Measurements from ENCODE around the gene KRTAP12-4.
"Not testable (repeated sequence)": the region's sequence is repeated elsewhere in the genome, so short reads cannot be mapped to it uniquely, and the experiment has no call there.

The KRTAP12-4 gene, protein sequence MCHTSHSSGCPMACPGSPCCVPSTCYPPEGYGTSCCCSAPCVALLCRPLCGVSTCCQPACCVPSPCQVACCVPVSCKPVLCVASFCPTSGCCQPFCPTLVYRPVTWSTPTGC

DNA sequence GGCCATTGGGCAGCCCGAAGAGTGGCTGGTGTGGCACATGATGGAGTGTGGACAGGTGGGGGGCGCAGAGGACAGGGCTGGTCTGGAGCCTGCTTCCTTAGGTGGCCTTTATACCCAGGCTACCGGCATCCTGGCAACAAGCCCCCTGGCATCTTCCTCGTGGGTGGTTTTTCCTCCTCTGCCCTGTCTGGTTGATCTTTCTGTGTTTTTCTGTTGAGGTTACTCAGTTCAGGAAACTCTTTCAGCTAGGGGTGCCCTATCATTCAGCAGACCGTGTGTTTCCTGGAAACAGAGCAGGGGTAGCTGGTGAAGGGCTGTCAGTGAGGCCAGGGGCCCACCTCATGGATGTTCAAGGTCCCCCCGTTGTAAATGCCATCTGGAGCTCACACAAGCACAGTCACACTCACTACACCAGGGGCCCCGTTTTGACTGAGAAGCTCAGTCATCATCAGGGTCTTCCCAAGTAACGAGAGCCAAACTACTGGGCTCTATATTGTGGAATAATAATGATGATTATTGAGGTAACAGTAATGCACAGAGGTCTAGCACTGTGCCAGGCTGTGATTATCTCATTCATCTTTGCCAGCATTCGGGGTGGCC is at the start of gene KRTAP12-4:
Gene KRTAP12-4, minus strand, starts transcription at position 84 of the 600 bp plus-strand sequence. Its CDS starts 45 bp downstream, at position 39.
- no peak for DNase-seq (ENCODE audit: low read depth)

- DNase-seq (ENCODE audit: low read depth) = no peak
These were observed 49.5 kb upstream of the KRTAP12-4 start for GRCh38 chr21:44703731-44704635.

GRCh38 chr21:44702973-44703730 is 48.7 kb upstream of the KRTAP12-4 start:
- DNase-seq (ENCODE audit: low read depth) = no peak

- no peak for DNase-seq (ENCODE audit: low read depth)
These were observed 47.9 kb upstream of the KRTAP12-4 start for GRCh38 chr21:44702111-44702972.

DNA sequence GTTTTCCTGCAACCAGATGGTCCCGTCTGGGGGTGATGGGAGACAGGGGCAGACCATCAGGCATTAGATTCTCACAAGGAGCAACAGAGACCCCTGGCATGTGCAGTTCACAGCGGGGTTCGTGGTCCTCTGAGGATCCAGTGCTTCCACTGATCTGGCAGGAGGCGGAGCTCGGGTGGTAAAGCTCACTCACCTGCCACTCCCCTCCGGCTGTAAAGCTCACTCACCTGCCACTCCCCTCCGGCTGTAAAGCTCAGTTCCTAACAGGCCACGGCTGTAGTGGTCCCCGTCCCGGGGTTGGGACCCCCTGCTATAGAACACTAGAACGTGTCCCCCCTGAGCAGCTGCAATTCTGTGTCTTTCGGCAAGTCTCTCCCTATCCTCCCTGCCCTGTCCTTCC is 47.1 kb upstream of the KRTAP12-4 start:
- DNase-seq (ENCODE audit: low read depth) = no peak

DNA sequence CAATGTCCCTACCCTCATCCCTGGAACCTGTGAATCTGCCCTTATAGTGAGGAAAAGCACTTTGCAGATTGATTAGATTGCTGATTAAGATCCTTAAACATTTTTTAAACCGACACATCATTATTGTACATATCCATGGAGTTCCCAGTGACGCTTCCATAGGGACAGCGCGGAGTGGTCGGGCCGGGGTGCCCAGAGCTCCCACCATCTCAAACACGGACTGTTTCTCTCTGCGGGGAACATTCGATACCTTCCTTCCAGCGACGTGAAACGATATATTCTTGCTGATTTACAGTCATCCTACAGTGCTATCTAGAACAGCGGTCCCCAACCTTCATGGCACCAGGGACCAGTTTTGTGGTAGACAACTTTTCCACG is 46.6 kb upstream of the KRTAP12-4 start:
- DNase-seq (ENCODE audit: low read depth) = no peak

DNA sequence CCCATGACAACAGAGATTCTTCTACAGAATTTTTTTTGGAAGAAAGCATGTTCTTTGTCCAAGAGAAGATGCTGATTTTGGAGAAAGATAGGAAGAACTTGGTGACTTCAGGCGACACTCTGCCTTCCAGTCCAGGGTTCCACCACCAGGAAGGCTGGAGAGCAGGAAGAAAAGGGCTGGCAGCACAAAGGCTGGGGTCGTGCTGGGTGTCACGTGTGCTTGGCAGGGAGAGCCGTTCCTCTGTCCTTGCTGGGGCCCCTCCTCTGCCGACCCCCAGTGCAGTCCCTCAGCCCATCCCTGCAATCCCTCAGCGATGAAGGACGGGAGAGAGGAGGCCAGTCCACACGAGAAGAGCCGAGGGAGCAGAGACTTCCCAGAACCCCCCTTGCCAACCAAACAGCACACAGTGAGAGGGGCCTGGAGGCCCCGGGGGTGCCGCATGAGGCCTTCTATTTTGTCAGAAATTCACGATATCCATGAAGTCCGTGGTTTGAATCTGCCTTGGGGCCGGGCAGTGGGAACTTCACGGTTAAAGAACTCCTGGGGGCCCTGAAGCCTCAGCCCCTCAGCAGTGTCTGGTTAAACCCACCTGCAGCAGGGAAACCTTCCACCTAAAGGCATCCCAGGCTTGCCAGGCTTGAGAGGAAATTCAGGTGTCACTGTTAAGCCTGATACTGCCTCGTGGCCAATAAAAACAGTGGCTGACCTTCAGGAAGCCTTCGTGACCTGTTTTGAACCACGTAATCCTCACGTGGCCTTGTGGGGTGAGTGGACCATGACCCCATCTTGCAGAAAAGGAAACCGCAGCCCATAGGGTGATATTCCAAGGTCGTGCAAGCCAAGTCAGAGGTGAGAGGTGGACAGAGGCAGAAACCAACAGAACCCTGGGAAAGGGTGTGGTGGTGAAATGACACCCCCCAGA is 45.9 kb upstream of the KRTAP12-4 start:
- no peak for DNase-seq (ENCODE audit: low read depth)

- DNase-seq (ENCODE audit: low read depth) = no peak
These were observed 45.1 kb upstream of the KRTAP12-4 start for GRCh38 chr21:44699502-44700001.

- DNase-seq (ENCODE audit: low read depth) = no peak
These were observed 43.6 kb upstream of the KRTAP12-4 start for GRCh38 chr21:44697811-44698734.

- not testable (repeated sequence) for DNase-seq (ENCODE audit: low read depth)
These were observed 42.8 kb upstream of the KRTAP12-4 start, which contains the start of gene KRTAP10-12 for GRCh38 chr21:44697172-44697810. KRTAP10-12 (plus strand) TSS chr21:44697172; CDS start chr21:44697202, 30 bp downstream.

DNA sequence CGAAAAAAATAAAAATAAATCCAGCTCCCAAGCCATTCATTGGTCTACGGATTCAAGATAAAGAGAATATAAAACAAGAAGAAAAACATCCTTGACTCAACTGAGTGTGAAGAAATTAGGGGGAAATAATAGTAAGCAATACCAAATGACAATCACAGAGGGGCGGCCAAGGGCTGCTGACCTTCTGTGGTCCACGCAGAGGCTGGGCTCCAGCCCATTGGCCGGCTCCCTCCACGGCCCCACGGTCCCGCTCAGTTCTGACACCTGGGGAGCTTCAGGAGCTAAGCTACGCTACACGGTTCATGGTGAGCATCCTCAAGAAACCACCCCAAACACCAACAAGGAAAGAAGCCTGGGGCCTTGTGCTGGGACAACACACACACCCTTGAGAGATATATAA is 42.1 kb upstream of the KRTAP12-4 start:
- no peak for DNase-seq (ENCODE audit: low read depth)

DNA sequence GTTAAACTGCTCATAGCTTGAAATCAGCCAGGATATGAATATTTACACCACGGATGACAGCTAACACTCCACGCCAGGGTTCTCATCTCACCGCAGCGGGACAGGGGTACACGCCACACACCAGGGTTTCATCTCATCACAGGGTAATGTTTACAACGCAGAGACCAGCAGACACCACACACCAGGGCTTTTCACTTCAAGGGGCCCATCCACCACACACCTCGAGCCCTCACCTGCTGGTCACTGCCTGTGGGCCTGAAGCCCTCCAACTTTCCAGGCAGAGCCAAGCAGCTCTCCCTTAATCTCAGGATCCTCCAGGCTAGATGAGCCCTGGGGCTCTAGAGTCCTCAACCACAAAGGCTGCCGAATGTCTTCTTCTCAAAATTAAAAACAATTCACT is 41.2 kb upstream of the KRTAP12-4 start:
- DNase-seq (ENCODE audit: low read depth) = no peak

DNA sequence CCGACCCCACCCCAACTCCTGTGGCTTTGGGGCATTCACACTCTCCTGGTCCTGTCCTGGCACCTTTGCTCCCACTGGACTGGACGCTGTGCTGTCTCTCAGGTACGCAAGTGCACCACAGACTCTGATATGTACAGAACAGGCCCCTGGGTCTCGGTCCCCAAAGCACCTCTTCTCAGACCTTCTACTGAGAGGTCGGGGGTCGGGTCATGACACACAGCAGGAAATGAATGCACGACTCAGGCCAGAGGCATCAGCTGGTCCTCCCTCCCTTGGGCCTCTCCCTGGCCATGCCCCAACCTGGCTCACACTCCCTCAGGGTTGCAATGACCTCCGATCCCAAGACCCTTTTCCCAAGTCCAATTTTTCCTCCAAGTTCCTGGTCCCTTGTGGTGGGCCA is 40.7 kb upstream of the KRTAP12-4 start:
- no peak for DNase-seq (ENCODE audit: low read depth)

- no peak for DNase-seq (ENCODE audit: low read depth)
These were observed 40.3 kb upstream of the KRTAP12-4 start for GRCh38 chr21:44694776-44695175.

DNA sequence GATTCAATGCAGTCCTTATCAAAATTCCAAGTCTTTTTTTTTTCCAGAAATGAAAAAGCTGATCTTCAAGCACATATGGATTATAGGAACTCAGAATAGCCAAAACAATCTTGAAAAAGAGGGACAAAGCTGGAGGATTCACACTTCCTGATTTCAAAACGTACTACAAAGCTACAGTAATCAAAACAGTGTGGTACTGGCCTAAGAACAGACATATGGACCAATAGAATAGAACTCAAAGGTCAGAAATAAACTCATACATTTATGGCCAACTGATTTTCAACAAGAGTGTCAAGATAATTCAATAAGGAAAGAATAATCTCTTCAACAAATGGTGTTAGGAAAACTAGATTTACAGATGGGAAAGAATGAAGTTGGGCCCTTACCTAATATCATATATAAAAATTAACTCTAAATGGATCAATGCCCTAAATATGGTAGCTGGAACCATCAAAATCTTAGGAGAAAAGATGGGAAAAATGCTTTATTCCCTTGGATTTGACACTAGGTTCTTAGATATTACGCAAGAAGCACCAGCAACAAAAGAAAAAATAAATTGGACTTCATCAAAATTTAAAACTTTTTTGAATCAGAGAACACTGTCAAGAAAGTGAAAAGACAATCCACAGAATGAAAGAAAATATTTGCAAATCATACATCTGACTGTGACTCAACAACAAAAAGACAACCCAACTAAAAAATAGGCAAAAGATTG is 38.5 kb upstream of the KRTAP12-4 start:
- no peak for DNase-seq (ENCODE audit: low read depth)

- DNase-seq (ENCODE audit: low read depth) = no peak
These were observed 37.2 kb upstream of the KRTAP12-4 start for GRCh38 chr21:44691686-44692085.

DNA sequence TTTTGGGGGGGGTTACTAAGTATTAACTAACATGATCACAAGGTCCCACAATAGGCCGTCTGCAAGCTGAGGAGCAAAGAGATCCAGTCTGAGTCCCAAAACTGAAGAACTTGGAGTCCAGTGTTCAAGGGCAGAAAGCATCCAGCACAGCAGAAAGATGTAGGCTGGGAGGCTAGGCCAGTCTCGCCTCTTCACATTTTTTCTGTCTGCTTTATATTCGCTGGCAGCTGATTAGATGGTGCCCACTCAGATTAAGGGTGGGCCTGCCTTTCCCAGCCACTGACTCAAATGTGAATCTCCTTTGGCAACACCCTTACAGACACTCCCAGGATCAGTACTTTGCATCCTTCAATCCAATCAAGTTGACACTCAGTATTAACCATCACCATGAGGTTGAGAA is 35.3 kb upstream of the KRTAP12-4 start:
- DNase-seq (ENCODE audit: low read depth) = not testable (repeated sequence)

- DNase-seq (ENCODE audit: low read depth) = no peak
These were observed 33.2 kb upstream of the KRTAP12-4 start for GRCh38 chr21:44687671-44688070.

Data from EH (cell line).